Mesodermal cell (in vitro differentiated cells): ENCODE results near the gene KRT81.
"Not testable (repeated sequence)": the region's sequence is repeated elsewhere in the genome, so short reads cannot be mapped to it uniquely, and the experiment has no call there.

Source experiments
- H3K27ac ChIP-seq: 2 replicates; pipeline ENCODE4 v1.7.0; 2013; ENCODE audit warnings: mild to moderate bottlenecking, low read depth, low read length, moderate library complexity; ENCODE audit not compliant: severe bottlenecking
- H3K36me3 ChIP-seq: 2 replicates; pipeline ENCODE4 v1.7.1; 2013; ENCODE audit warnings: mild to moderate bottlenecking, low read length, moderate library complexity; ENCODE audit not compliant: control insufficient read depth, insufficient read depth
- H3K4me1 ChIP-seq: one replicate; pipeline ENCODE4 v1.7.1; 2013; ENCODE audit warnings: mild to moderate bottlenecking, low read length; ENCODE audit not compliant: insufficient read depth, control insufficient read depth, poor library complexity, severe bottlenecking
- H3K4me3 ChIP-seq: 2 replicates; pipeline ENCODE4 v1.7.0; 2013; ENCODE audit warnings: low read length, control low read depth, mild to moderate bottlenecking; ENCODE audit not compliant: insufficient read depth, poor library complexity, severe bottlenecking; ENCODE audit errors: extremely low read depth
- H3K9me3 ChIP-seq: 2 replicates; pipeline ENCODE4 v1.7.1; 2013; ENCODE audit warnings: mild to moderate bottlenecking, low read length, moderate library complexity; ENCODE audit not compliant: control insufficient read depth
- WGBS, 2 experiments: methylation state at CpG; one replicate each; pipeline ENCODE4 v1.1.5; 2013; ENCODE audit warnings: missing lambda C conversion rate in 2 of 2; ENCODE audit not compliant: insufficient coverage in 2 of 2; 5-methylcytosine and 5-hydroxymethylcytosine counted together

Gene KRT81

DNA sequence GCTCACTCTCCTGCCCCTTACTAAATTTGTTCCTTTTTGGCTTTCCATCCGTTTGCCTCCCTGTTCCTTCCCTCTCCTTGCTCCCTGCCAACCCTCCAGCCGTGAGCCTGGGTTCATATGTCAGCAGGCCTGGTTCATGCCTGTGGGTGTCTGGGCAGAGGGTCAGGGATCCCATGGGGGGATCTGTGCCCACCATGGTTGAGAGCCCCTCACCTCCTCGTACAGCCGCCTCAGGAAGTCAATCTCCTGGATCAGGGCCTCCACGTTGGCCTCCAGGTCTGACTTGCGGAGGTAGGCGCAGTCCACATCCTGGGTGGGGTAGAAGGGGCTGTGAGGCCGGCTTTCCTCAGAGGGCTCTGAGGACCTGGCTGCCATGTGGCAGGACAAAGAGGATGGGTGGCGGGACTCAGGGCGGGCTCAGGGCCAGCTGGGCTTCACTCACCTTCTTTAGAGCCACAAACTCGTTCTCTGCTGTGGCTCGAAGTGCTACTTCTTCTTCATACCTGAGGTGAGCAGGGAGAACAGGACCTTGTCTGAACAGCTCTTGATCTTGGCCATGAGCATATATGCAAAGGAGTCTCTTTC lies 26.2 kb upstream of the KRT81 start:
- 81 to 87% methylated on average over 6 to 8 of the region's 12 CpGs for WGBS, 2 experiments
- no peaks in the 10 kb centered on the region for H3K36me3 ChIP-seq

DNA sequence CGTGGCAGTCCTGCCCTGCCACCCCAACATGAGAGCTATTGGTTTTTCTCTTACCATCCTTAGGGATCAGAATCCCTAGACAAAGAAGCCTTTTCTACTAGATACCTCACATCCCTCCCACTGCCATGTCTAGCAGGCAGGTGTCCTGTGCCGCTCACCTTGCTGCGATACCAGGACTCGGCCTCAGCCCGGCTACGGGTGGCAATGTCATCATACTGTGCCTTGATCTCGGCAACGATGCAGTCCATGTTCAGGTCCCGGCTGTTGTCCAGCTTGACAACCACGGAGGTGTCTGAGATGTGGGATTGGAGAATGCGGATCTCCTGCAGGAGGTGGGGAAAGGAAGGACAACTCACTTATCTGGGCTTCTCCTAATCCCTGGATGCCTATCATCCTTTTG lies 25.4 kb upstream of the KRT81 start:
- Histone ChIP-seq H3K36me3 (no peaks in the 10 kb centered on the region), H3K4me3 (no peak overlapping the region), H3K27ac (no peak overlapping the region), H3K9me3 (no peaks in the 10 kb centered on the region), H3K4me1 (no peaks in the 10 kb centered on the region)
- 84 to 96% methylated on average over 6 to 9 of the region's 11 CpGs for WGBS, 2 experiments

More for the DNA sequence above, 26.2 kb upstream of the KRT81 start:
- no peaks in the 10 kb centered on the region for H3K9me3 ChIP-seq
- no peak overlapping the region for H3K4me3 ChIP-seq
- H3K4me1 ChIP-seq = no peaks in the 10 kb centered on the region
- no peak overlapping the region for H3K27ac ChIP-seq

DNA sequence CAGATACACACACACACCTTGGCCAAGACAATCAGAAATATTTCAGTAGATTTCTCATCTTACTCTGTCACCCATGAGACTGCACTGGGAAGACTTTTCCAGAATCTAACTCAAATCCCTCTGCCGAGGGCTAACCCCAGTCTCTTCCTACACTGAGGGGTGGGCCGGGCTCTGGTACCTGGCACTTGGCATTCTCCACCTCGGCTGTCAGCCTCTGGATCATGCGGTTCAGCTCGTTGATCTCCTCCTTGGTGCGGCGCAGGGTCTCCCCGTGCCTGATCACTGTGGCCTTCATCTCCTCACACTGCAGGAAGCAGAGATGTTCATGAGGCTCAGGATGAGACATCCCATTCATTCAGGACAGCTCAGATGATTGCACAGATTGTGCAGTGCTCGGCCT lies 25.0 kb upstream of the KRT81 start:
- 70 to 72% methylated on average over 8 of the region's 9 CpGs for WGBS, 2 experiments
- no peaks in the 10 kb centered on the region for H3K4me1 ChIP-seq
- H3K4me3 ChIP-seq = no peak overlapping the region
- H3K9me3 ChIP-seq = no peaks in the 10 kb centered on the region
- no peaks in the 10 kb centered on the region for H3K36me3 ChIP-seq
- H3K27ac ChIP-seq = no peak overlapping the region

DNA sequence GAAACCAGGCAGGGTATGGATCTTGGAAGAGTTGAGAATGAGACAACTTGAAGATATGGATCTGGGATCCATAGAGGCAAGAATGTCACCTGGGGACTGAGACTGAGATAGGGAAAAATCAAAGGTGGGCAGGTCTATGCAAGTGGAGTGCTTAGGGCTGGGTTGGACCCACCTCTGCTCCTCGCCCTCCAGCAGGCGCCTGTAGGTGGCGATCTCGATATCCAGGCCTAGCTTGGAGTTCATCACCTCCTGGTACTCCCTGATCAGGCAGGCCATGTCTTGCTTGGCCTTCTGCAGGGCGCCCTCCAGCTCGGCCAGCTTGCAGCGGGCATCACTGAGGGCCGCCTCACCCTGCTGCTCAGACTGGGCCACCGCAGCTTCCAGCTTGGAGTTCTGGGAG lies 24.4 kb upstream of the KRT81 start:
- not testable (repeated sequence) for H3K9me3 ChIP-seq, H3K36me3 ChIP-seq, H3K4me1 ChIP-seq, H3K27ac ChIP-seq, H3K4me3 ChIP-seq
- WGBS, 2 experiments = 24% methylated on average over 4 of the region's 9 CpGs; no CpG with 5 or more reads in 1 of the 2 experiments

DNA sequence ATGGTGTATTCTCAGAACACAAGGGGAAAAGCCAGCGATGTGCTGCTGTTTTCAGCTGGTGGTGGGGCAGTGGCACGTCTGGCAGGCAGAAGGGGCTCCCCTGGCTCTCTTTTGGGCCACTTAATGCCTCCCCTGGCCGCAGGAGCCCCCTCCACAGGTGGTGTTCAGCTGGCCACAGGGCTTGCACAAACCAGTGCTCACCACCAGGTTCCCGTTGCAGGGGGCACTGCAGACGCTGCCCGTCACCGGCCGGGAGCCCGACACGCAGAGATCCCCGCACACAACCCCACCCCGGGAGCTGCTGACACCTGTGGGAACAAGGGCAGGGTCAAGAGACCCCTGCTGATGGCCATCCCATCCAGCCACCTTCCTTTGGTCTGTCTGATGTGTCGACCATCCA lies 23.2 kb upstream of the KRT81 start:
- Histone ChIP-seq H3K27ac (no peak overlapping the region), H3K4me3 (no peak overlapping the region), H3K9me3 (no peaks in the 10 kb centered on the region), H3K4me1 (no peaks in the 10 kb centered on the region), H3K36me3 (no peaks in the 10 kb centered on the region)
- WGBS, 2 experiments = 87% methylated on average over 8 to 9 of the region's 13 CpGs

DNA sequence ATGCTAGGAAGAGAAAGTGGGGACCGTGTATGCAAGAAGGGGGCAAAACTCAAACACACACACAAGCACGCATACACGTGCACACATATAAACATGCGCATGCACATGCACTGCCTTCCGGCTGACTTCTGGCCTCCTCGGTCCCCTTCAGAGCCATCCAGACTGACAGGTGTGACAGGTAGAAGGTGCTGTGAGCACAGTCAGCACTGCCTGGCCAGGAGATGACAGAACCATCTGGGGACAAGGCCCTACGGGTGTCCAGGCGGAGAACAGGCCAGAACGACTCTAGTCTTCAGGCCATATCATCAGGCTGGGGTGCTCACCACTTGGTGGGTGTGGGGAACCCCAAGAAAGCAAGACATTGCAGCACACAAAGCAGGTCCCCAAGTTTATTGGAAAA lies 22.6 kb upstream of the KRT81 start:
- Histone ChIP-seq H3K9me3 (no peaks in the 10 kb centered on the region), H3K4me3 (no peak overlapping the region), H3K27ac (no peak overlapping the region), H3K4me1 (no peaks in the 10 kb centered on the region), H3K36me3 (no peaks in the 10 kb centered on the region)
- 87 to 94% methylated on average over 4 to 6 of the region's 9 CpGs for WGBS, 2 experiments

DNA sequence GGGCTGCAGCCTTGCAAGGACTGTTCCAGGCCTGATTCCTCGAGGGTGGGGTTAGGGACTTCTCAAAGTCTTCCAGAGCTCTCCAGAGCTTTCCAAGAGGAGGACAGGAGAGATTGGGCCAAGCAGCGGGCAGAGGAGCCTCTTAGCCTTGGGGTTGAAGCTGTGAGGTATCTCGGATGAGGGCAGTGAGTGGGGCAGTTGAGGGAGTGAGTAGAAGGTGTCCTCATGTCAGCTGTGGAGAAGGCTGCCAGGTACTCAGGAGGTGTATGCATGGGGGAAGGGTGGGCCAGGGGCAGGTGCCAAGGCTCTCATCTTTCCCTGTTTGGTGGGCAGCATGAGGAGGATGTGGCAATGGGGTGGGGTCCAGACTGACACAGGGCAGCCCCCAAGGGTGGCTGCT lies 22.1 kb upstream of the KRT81 start:
- Histone ChIP-seq H3K9me3 (no peaks in the 10 kb centered on the region), H3K27ac (no peak overlapping the region), H3K4me3 (no peak overlapping the region), H3K4me1 (no peaks in the 10 kb centered on the region), H3K36me3 (no peaks in the 10 kb centered on the region)
- 79 to 89% methylated on average over 2 to 3 of the region's 3 CpGs for WGBS, 2 experiments

DNA sequence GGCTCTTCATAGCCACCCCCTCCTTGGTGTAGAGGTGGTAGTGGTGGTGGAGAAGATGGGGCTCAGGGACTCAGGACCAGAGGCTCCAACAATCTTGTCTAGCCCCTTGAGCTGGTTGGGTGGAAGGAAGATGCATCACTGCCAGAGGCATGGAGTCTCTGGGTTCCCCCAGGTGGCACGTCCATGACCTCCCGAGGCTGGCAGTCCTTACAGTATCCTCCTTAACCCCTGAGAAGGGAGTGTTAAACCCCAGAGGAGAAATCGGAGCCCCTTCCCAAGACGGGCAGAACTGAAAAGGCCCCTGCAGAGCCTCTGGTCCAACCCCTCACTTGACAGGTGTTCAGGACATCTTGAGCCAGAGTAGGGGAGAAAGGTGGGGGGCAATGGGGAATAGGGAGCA lies 20.8 kb upstream of the KRT81 start:
- no peaks in the 10 kb centered on the region for H3K36me3 ChIP-seq
- WGBS, 2 experiments = 75 to 91% methylated on average over 2 to 3 of the region's 4 CpGs
- H3K27ac ChIP-seq = no peak overlapping the region
- peaks cover 6% of the 10 kb centered on the region for H3K4me1 ChIP-seq
- no peaks in the 10 kb centered on the region for H3K9me3 ChIP-seq
- H3K4me3 ChIP-seq = no peak overlapping the region

DNA sequence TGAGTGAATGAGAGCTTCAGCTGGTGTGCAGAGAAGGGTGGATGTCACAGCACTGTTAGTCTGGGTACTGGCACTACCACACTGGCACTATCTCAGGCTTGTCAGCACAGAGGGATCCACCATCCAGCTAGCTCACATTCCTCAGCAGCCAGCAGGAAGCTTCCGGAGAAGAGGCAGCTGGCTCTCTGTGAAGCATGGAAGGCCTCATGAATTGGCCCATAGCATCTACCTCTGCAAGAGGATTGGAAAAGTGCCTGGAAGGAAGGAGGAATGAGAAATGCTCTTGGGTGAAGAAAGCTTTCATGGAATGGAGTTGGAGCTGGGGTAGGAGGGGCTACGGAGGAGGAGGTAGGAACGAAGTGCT lies 19.9 kb upstream of the KRT81 start:
- H3K4me3 ChIP-seq = no peak overlapping the region
- no peaks in the 10 kb centered on the region for H3K9me3 ChIP-seq
- H3K36me3 ChIP-seq = no peaks in the 10 kb centered on the region
- WGBS, 2 experiments = 82 to 100% methylated on average over 1 to 3 of the region's 3 CpGs
- H3K4me1 ChIP-seq = peaks cover 6% of the 10 kb centered on the region
- no peak overlapping the region for H3K27ac ChIP-seq

DNA sequence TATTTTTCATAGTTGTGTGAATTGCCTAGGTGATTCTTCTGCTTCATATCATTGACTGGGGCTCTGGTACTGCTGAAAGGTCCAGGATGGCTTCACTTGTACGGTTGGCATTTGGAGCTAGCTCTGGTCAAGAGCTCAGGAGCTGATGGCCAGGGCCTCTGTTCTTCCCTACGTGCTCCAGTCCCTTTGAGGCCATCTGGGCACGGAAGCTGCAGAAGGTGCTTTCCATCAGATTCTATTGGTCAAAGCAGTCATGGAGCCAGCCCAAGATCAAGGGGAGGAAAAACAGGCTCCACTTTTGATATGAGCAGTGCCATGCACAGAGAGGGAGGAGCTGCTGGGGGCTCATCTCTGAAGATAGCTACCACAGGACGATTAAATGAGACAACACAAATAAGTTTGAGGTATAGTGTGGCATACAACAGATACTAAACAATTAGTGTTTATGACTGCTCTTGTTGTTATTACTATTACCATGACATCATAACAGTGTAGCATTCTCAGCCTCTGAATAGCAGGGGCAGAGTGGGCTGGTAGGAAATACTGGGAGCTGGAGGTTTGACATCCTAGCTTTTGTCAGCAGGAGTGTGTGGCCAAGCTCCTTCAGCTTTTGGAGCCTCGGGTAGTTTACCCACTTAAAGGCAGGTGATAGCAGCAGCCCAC lies 19.4 kb upstream of the KRT81 start:
- H3K4me1 ChIP-seq = peaks cover 6% of the 10 kb centered on the region
- no peak overlapping the region for H3K27ac ChIP-seq
- H3K4me3 ChIP-seq = no peak overlapping the region
- no peaks in the 10 kb centered on the region for H3K36me3 ChIP-seq
- WGBS, 2 experiments = 77 to 85% methylated on average over 3 to 4 of the region's 5 CpGs
- no peaks in the 10 kb centered on the region for H3K9me3 ChIP-seq

DNA sequence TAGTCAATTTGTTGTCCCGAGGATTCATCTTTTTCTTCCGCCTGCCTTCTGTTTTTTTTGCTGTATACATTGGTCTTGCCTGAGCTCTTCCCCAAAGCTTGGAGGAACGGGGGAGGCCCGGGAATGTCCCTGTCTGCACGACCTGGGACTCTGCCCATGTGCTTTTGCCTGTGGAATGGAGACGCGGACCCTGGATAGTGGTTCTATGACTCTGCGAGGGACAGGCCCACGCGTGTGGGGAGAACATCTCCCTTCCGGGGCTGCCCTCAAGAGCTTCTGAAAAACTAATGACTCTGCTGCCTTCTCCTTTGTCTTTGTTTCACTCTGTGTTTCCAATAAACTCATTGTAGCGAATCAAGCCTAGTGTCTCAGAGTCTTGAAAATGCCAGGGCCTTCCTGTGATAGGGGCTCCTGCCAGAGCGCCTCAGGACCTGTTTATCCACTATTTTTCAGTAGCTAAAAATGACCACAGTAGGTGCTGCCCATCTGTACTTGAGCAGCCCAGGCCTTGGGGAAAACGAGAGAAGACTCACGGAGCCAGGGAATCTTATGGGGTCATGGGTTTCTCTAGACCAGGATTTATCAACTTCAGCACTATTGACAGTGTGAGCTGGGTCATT lies 17.6 kb upstream of the KRT81 start:
- no peaks in the 10 kb centered on the region for H3K36me3 ChIP-seq
- peaks cover 6% of the 10 kb centered on the region for H3K4me1 ChIP-seq
- no peaks in the 10 kb centered on the region for H3K9me3 ChIP-seq
- 62 to 66% methylated on average over 15 of the region's 15 CpGs for WGBS, 2 experiments
- H3K27ac ChIP-seq = no peak overlapping the region
- peak overlapping the region; percentile 21 for H3K4me3 ChIP-seq
